GM12873 (cell line): ENCODE measurements around the gene PHLDA1.

ENCODE experiments used
- CTCF ChIP-seq: IDR thresholded peaks from 2 replicates; pipeline ENCODE4 v1.5.1; 2012; ENCODE audit warnings: low read depth, mild to moderate bottlenecking, moderate library complexity, low read length, control low read depth; ENCODE audit not compliant: insufficient read depth; ENCODE audit errors: missing control alignments

PHLDA1 gene

DNA sequence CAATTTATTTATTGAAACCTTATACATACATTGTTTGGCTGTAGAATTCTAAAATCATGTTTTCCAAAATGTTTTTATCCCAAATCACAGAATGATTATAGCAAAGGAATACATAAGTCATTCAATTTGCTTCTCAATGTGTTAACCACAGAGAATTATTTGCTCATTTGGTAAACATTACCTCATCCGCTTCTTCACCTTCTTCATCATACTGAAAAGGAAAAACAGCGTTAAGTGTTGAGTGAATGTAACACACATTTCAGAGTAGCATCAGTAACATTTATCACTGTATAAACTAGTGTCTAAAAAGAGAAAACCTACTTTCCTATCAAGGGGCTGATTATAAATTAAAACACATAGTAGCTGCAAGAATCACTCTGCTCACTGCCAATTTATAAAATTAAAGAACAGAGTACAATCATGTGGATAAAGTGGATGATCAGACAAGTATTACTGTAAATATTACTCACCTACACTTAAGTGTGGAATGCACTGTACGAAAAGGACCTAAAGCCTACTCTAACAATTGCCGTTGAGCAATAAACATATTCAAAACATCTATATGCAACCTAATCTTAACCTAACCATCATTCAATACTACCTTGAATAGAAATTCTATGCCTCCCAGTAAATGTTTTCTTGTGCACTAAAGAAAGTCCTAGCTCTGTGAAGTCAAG lies 18.1 kb upstream of the PHLDA1 start:
- TF ChIP-seq CTCF, result no peak

- no peak for TF ChIP-seq CTCF
These were observed 16.2 kb upstream of the PHLDA1 start for GRCh38 chr12:76047742-76048141.

- no peak for TF ChIP-seq CTCF
These were observed 15.5 kb upstream of the PHLDA1 start for GRCh38 chr12:76047060-76047459.

- no peak for TF ChIP-seq CTCF
These were observed 11.8 kb upstream of the PHLDA1 start for GRCh38 chr12:76043377-76043776.

DNA sequence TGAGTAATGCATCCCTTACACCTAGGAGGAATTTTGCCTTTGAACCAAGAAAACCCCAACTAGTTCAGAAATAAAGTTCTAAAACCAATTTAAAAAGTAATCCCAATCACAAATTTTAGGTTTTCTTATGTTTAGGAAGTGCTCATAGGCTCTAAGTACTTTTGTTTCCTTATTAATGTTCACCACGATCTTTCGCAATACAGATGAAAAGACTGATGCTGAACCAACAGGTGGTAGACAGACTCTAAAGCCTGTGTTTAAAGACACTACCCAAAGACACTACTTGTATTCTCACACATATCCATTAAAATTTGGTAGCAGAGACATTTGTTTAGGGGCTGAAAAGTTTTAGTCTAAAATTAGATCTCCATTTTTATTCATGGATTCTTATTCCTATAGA lies 10.6 kb upstream of the PHLDA1 start:
- no peak for TF ChIP-seq CTCF

DNA sequence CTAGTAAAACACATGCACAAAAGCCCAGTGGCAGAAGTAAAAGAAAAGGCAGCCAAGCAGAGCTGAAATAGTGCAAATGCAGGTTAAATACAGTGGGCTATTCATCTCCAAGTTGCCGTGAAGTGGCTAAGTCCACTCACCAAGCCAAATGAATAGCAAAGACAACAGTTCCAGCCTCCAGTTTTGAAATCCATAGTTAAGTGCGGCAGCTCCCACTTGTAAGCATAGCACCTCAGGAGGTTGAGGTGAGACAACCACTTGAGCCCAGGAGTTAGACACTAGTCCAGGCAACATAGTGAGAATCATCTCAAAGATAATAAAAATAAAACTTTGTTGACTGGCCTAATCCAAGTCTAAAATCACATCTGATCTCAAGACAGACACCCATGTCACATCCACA lies 9.8 kb upstream of the PHLDA1 start:
- no peak for TF ChIP-seq CTCF

GRCh38 chr12:76040461-76040860 lies 8.9 kb upstream of the PHLDA1 start:
- no peak for TF ChIP-seq CTCF
